Measurements from ENCODE around the gene PDE10A.

The PDE10A gene

GRCh38 chr6:165321555-165322145 is 341.4 kb downstream of the PDE10A start:
- Histone ChIP-seq H3K27ac (ENCODE audit: low read length) (no peak overlapping the region), H3K4me3 (ENCODE audit: low read depth in 1 of 2, low read length in 2 of 2) (no peak overlapping the region), H3K4me1 (ENCODE audit: insufficient read depth, low read length) (no peaks in the 10 kb centered on the region), H3K27me3 (ENCODE audit: insufficient read depth, low read length, poor library complexity) (no peaks in the 10 kb centered on the region), H3K9me3 (ENCODE audit: insufficient read depth, low read length, severe bottlenecking) (peaks cover 13% of the 10 kb centered on the region), H3K4me2 (ENCODE audit: insufficient read depth, low read length) (no peak overlapping the region), H3K36me3 (ENCODE audit: insufficient read depth, low read length) (no peaks in the 10 kb centered on the region), H4K20me1 (ENCODE audit: insufficient read depth, low read length) (no peaks in the 10 kb centered on the region), H3K9ac (ENCODE audit: low read depth, low read length) (no peak overlapping the region), H3K79me2 (ENCODE audit: insufficient read depth, low read length) (no peaks in the 10 kb centered on the region), H2AFZ (ENCODE audit: low read depth, low read length) (no peak overlapping the region)
- TF ChIP-seq EZH2 (IDR thresholded peaks at IDR 0.05; ENCODE audit: borderline replicate concordance, low read depth, low read length, severe bottlenecking) (no peak), CTCF (IDR thresholded peaks at IDR 0.05; ENCODE audit: borderline replicate concordance, extremely low read depth, low read length, poor library complexity, severe bottlenecking) (no peak)
- ATAC-seq (ENCODE audit: insufficient read depth, low read depth) (no peak), DNase-seq (no peak)

DNA sequence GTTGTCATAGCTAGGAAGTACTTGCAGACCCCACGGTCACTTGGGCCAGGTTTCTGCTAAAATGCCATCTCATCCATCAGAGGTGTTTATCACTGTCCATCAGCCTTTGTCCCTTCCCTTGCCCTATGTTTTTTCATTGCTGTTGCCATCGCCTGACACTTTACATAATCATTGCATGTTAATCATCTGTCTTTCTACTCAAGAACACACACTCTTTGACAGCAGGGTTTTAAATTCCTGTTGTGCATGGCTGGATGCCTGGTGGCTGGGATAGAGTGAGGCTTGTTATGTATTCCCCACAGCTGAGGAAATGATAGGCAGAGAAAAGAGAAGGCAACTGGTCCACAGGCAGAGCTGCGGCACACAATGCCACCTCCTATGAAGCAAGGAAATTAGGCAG is 341.9 kb downstream of the PDE10A start:
- Histone ChIP-seq H3K79me2 (ENCODE audit: insufficient read depth, low read length) (no peaks in the 10 kb centered on the region), H3K9me3 (ENCODE audit: insufficient read depth, low read length, severe bottlenecking) (peaks cover 13% of the 10 kb centered on the region), H3K4me3 (ENCODE audit: low read depth in 1 of 2, low read length in 2 of 2) (no peak overlapping the region), H4K20me1 (ENCODE audit: insufficient read depth, low read length) (no peaks in the 10 kb centered on the region), H2AFZ (ENCODE audit: low read depth, low read length) (no peak overlapping the region), H3K4me1 (ENCODE audit: insufficient read depth, low read length) (no peaks in the 10 kb centered on the region), H3K9ac (ENCODE audit: low read depth, low read length) (no peak overlapping the region), H3K36me3 (ENCODE audit: insufficient read depth, low read length) (no peaks in the 10 kb centered on the region), H3K27ac (ENCODE audit: low read length) (no peak overlapping the region), H3K4me2 (ENCODE audit: insufficient read depth, low read length) (no peak overlapping the region), H3K27me3 (ENCODE audit: insufficient read depth, low read length, poor library complexity) (no peaks in the 10 kb centered on the region)
- no peak for DNase-seq
- no peak for TF ChIP-seq CTCF (IDR thresholded peaks at IDR 0.05; ENCODE audit: borderline replicate concordance, extremely low read depth, low read length, poor library complexity, severe bottlenecking)
- ATAC-seq (ENCODE audit: insufficient read depth, low read depth): no peak

DNA sequence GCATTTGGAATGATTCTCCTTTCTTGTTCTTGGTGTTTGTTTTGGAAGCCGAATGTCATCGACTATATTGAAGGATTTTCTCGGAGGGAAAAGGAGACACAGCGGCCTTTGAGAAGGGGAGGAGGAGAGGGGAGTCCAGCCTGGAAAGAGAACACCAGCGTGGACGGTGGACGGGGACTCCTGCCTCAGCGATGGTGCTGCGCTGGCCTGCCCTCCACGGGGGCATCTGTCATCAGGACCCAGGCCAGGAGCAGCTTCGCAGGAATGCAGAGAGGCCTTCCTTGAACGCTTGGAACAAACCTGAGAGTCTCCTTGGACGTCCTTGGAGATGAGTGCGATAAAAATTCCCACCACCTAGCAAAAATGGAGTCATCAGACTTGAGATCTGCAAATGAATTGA is 345.3 kb downstream of the PDE10A start:
- TF ChIP-seq EZH2 (IDR thresholded peaks at IDR 0.05; ENCODE audit: borderline replicate concordance, low read depth, low read length, severe bottlenecking) (no peak), CTCF (IDR thresholded peaks at IDR 0.05; ENCODE audit: borderline replicate concordance, extremely low read depth, low read length, poor library complexity, severe bottlenecking) (no peak)
- H2AFZ ChIP-seq (ENCODE audit: low read depth, low read length): no peak overlapping the region
- peaks cover 13% of the 10 kb centered on the region for H3K9me3 ChIP-seq (ENCODE audit: insufficient read depth, low read length, severe bottlenecking)
- H3K4me3 ChIP-seq (ENCODE audit: low read depth in 1 of 2, low read length in 2 of 2): no peak overlapping the region
- no peaks in the 10 kb centered on the region for H3K4me1 ChIP-seq (ENCODE audit: insufficient read depth, low read length)
- H3K79me2 ChIP-seq (ENCODE audit: insufficient read depth, low read length): no peaks in the 10 kb centered on the region
- no peak overlapping the region for H3K9ac ChIP-seq (ENCODE audit: low read depth, low read length)
- H3K27ac ChIP-seq (ENCODE audit: low read length): no peak overlapping the region
- H3K27me3 ChIP-seq (ENCODE audit: insufficient read depth, low read length, poor library complexity): no peaks in the 10 kb centered on the region
- H3K4me2 ChIP-seq (ENCODE audit: insufficient read depth, low read length): no peak overlapping the region
- DNase-seq (no peak), ATAC-seq (ENCODE audit: insufficient read depth, low read depth) (no peak)
- no peaks in the 10 kb centered on the region for H3K36me3 ChIP-seq (ENCODE audit: insufficient read depth, low read length)
- H4K20me1 ChIP-seq (ENCODE audit: insufficient read depth, low read length): no peaks in the 10 kb centered on the region

Data from DND-41 (cell line).